H1 (cell line): ENCODE measurements around the gene CYSRT1. TPM values are rescaled to one million over a fixed set of nuclear protein-coding genes. Genes with fewer than 3 reads are reported as not detected.
A peak's percentile ranks its signal among the peaks of the same experiment; 100 is the strongest.

Source experiments
- CTCF ChIA-PET: fragments of 300-600 bp; sonication (Branson Sonifier 250); formaldehyde crosslinking; loops from one replicate; lab custom pipeline; 2021; ENCODE audit not compliant: partially characterized antibody; lab: Charles Lee
- POLR2A ChIA-PET: fragments of 300-600 bp; sonication (Branson Sonifier 250); formaldehyde crosslinking; loops from one replicate; lab custom pipeline; 2021; ENCODE audit warnings: inconsistent platforms; ENCODE audit not compliant: partially characterized antibody; lab: Charles Lee
- DNase-seq, 2 experiments: peaks; one replicate each; pipeline versions ENCODE4 v3.0.0 to v3.0.0-alpha.2; 2010 to 2022; ENCODE audit warnings: low spot score in 2 of 2, low read depth in 1 of 2, mixed read lengths in 1 of 2
- FAIRE-seq: peaks from 2 replicates; lab custom pipeline; 2011; peaks lifted over from hg19 to GRCh38; lab: Jason Lieb, UNC
- H2AFZ ChIP-seq: 2 replicates; pipeline ENCODE4 v1.8.1; 2012; ENCODE audit warnings: low read length, inconsistent platforms
- H2AK5ac ChIP-seq: 2 replicates; pipeline ENCODE4 v1.6.1; 2013; ENCODE audit warnings: low read depth, low read length
- H2BK120ac ChIP-seq: replicated peaks from 2 replicates; pipeline ENCODE3; 2013; ENCODE audit warnings: low read depth, low read length, inconsistent platforms
- H2BK12ac ChIP-seq: 2 replicates; pipeline ENCODE4 v1.6.1; 2013; ENCODE audit warnings: low read depth, low read length
- H2BK15ac ChIP-seq: 2 replicates; pipeline ENCODE4 v1.6.1; 2013; ENCODE audit warnings: low read length
- H2BK20ac ChIP-seq: 2 replicates; pipeline ENCODE4 v1.6.1; 2013; ENCODE audit warnings: low read length
- H2BK5ac ChIP-seq: 2 replicates; pipeline ENCODE4 v1.6.1; 2013; ENCODE audit warnings: low read depth, low read length
- H3K14ac ChIP-seq: 2 replicates; pipeline ENCODE4 v1.6.1; 2013; ENCODE audit warnings: inconsistent platforms; ENCODE audit not compliant: insufficient read length
- H3K18ac ChIP-seq: 2 replicates; pipeline ENCODE4 v1.6.1; 2013; ENCODE audit warnings: low read length; ENCODE audit errors: extremely low read depth
- H3K23ac ChIP-seq: 2 replicates; pipeline ENCODE4 v1.6.1; 2013; ENCODE audit warnings: inconsistent platforms; ENCODE audit not compliant: insufficient read length
- H3K23me2 ChIP-seq: 2 replicates; pipeline ENCODE4 v1.6.1; 2013; ENCODE audit warnings: low read depth, low read length
- H3K27ac ChIP-seq: 2 replicates; pipeline ENCODE4 v1.6.1; 2011; ENCODE audit warnings: low read depth, low read length, inconsistent platforms
- H3K27me3 ChIP-seq, 4 experiments: replicated peaks in 1 of 4; 1 replicate in 1 of 4; 2 replicates in 3 of 4; pipeline versions ENCODE4 v1.6.1 to v1.8.1; 2011 to 2013; ENCODE audit warnings: low read length in 3 of 4, mild to moderate bottlenecking in 3 of 4, inconsistent platforms in 2 of 4, mixed read lengths in 2 of 4, moderate library complexity in 1 of 4; ENCODE audit not compliant: control insufficient read depth in 3 of 4, insufficient read depth in 3 of 4; ENCODE audit errors: extremely low read depth in 1 of 4
- H3K36me3 ChIP-seq, 4 experiments: 2 replicates each; pipeline versions ENCODE4 v1.6.1 to v1.8.1; 2011 to 2013; ENCODE audit warnings: mild to moderate bottlenecking in 4 of 4, low read length in 3 of 4, moderate library complexity in 2 of 4, control low read depth in 1 of 4, inconsistent platforms in 1 of 4; ENCODE audit not compliant: insufficient read depth in 4 of 4, control insufficient read depth in 2 of 4
- H3K4ac ChIP-seq: replicated peaks from 2 replicates; pipeline ENCODE3; 2013; ENCODE audit warnings: low read length, low read depth, mixed read lengths, inconsistent platforms; ENCODE audit not compliant: insufficient read length
- H3K4me1 ChIP-seq, 4 experiments: replicated peaks in 1 of 4; 1 replicate in 1 of 4; 2 replicates in 3 of 4; pipeline versions ENCODE4 v1.6.1 to v1.8.1; 2011 to 2013; ENCODE audit warnings: low read length in 3 of 4, inconsistent platforms in 2 of 4, mixed read lengths in 1 of 4; ENCODE audit not compliant: insufficient read depth in 4 of 4, control insufficient read depth in 3 of 4
- H3K4me2 ChIP-seq, 2 experiments: 2 replicates each; pipeline versions ENCODE4 v1.6.1 to v1.8.1; 2011 to 2013; ENCODE audit warnings: low read depth in 2 of 2, low read length in 2 of 2, control low read depth in 1 of 2, inconsistent platforms in 1 of 2, mild to moderate bottlenecking in 1 of 2; ENCODE audit not compliant: insufficient read depth in 1 of 2
- H3K4me3 ChIP-seq, 4 experiments: fragments of 200-600, 300-600 bp in 1 of 4; sonication (generic), shearing (Covaris generic), sonication (Bioruptor Twin) in 1 of 4; 2 replicates each; pipeline versions ENCODE4 v1.5.1 to v1.8.1; 2011 to 2016; ENCODE audit warnings: low read length in 4 of 4, low read depth in 3 of 4, control low read depth in 2 of 4, inconsistent platforms in 2 of 4, mild to moderate bottlenecking in 2 of 4, mixed read lengths in 1 of 4, moderate library complexity in 1 of 4; ENCODE audit not compliant: insufficient read depth in 2 of 4; ENCODE audit errors: extremely low read depth in 1 of 4
- H3K56ac ChIP-seq: replicated peaks from 2 replicates; pipeline ENCODE3; 2013; ENCODE audit warnings: low read depth, mild to moderate bottlenecking, mixed read lengths, low read length, inconsistent platforms; ENCODE audit not compliant: insufficient read length
- H3K79me1 ChIP-seq: 2 replicates; pipeline ENCODE4 v1.6.1; 2013; ENCODE audit warnings: low read depth, low read length, control low read depth
- H3K79me2 ChIP-seq, 2 experiments: 2 replicates each; pipeline versions ENCODE4 v1.6.1 to v1.8.1; 2012 to 2013; ENCODE audit warnings: low read length in 2 of 2, mild to moderate bottlenecking in 2 of 2, inconsistent platforms in 1 of 2; ENCODE audit not compliant: insufficient read depth in 2 of 2, control insufficient read depth in 1 of 2
- H3K9ac ChIP-seq, 4 experiments: replicated peaks in 1 of 4; 1 replicate in 1 of 4; 2 replicates in 3 of 4; pipeline versions ENCODE4 v1.6.1 to v1.8.1; 2011 to 2013; ENCODE audit warnings: low read depth in 3 of 4, low read length in 3 of 4, control low read depth in 2 of 4, mild to moderate bottlenecking in 2 of 4, moderate library complexity in 2 of 4, inconsistent platforms in 1 of 4; ENCODE audit errors: extremely low read depth in 1 of 4
- H3K9me3 ChIP-seq, 2 experiments: 2 replicates each; pipeline versions ENCODE4 v1.6.1 to v1.8.1; 2012 to 2013; ENCODE audit warnings: mild to moderate bottlenecking in 2 of 2, moderate library complexity in 2 of 2, control low read depth in 1 of 2, inconsistent platforms in 1 of 2, low read depth in 1 of 2, low read length in 1 of 2, mixed read lengths in 1 of 2; ENCODE audit not compliant: insufficient read depth in 2 of 2
- H4K20me1 ChIP-seq, 2 experiments: replicated peaks in 1 of 2; 2 replicates each; pipeline versions ENCODE3 to v1.8.1; 2011 to 2013; ENCODE audit warnings: inconsistent platforms in 2 of 2, low read length in 2 of 2, mild to moderate bottlenecking in 1 of 2; ENCODE audit not compliant: insufficient read depth in 2 of 2, control insufficient read depth in 1 of 2
- H4K5ac ChIP-seq: 2 replicates; pipeline ENCODE4 v1.6.1; 2013; ENCODE audit warnings: low read length, low read depth, mixed read lengths, inconsistent platforms; ENCODE audit not compliant: insufficient read length
- H4K8ac ChIP-seq: 2 replicates; pipeline ENCODE4 v1.8.0; 2013; ENCODE audit warnings: mild to moderate bottlenecking, moderate library complexity, low read length, inconsistent platforms; ENCODE audit not compliant: insufficient read depth; ENCODE audit errors: extremely low read depth
- H4K91ac ChIP-seq: replicated peaks from 2 replicates; pipeline ENCODE3; 2013; ENCODE audit warnings: low read length, mixed read lengths, inconsistent platforms; ENCODE audit not compliant: insufficient read length
- EZH2 ChIP-seq: fragments of 200-600 bp; sonication (generic); IDR thresholded peaks from 2 replicates; pipeline ENCODE4 v1.7.1; 2012; ENCODE audit warnings: low read depth, mild to moderate bottlenecking, moderate library complexity, low read length, inconsistent platforms; ENCODE audit not compliant: severe bottlenecking
- FOSL1 ChIP-seq: IDR thresholded peaks from 2 replicates; pipeline ENCODE4 v1.6.1; 2011; ENCODE audit warnings: mild to moderate bottlenecking, low read depth, low read length, moderate library complexity; ENCODE audit not compliant: insufficient read depth
- GTF2F1 ChIP-seq: IDR thresholded peaks from 2 replicates; pipeline ENCODE4 v1.6.1; 2012; ENCODE audit warnings: low read depth, low read length, improper control_type of control experiment, borderline replicate concordance
- JUND ChIP-seq: IDR thresholded peaks from 2 replicates; pipeline ENCODE4 v1.6.1; 2011; ENCODE audit warnings: mild to moderate bottlenecking, improper control_type of control experiment, low read length
- KDM5A ChIP-seq: fragments of 200-600 bp; IDR thresholded peaks from 2 replicates; pipeline ENCODE4 v1.7.1; 2012; ENCODE audit warnings: mild to moderate bottlenecking, low read length, inconsistent platforms, mixed read lengths
- MAFK ChIP-seq: IDR thresholded peaks from 2 replicates; pipeline ENCODE4 v1.6.1; 2012; ENCODE audit warnings: low read depth, mild to moderate bottlenecking, improper control_type of control experiment, low read length
- POLR2A ChIP-seq, 2 experiments: IDR thresholded peaks; 1 replicate in 1 of 2; 2 replicates in 1 of 2; pipeline ENCODE4 v1.6.1; 2011; ENCODE audit warnings: low read depth in 2 of 2, low read length in 2 of 2, mild to moderate bottlenecking in 2 of 2; ENCODE audit errors: control extremely low read depth in 1 of 2
- RAD21 ChIP-seq, 2 experiments: IDR thresholded peaks in 1 of 2; conservative IDR thresholded peaks in 1 of 2; 2 replicates each; pipeline ENCODE4 v1.6.1; 2011; ENCODE audit warnings: low read depth in 2 of 2, low read length in 2 of 2, improper control_type of control experiment in 1 of 2, inconsistent platforms in 1 of 2, mild to moderate bottlenecking in 1 of 2, moderate library complexity in 1 of 2
- SIN3A ChIP-seq, 2 experiments: IDR thresholded peaks in 1 of 2; conservative IDR thresholded peaks in 1 of 2; 2 replicates each; pipeline ENCODE4 v1.6.1; 2011 to 2012; ENCODE audit warnings: low read length in 2 of 2, improper control_type of control experiment in 1 of 2, low read depth in 1 of 2, mild to moderate bottlenecking in 1 of 2
- TAF7 ChIP-seq: optimal IDR thresholded peaks from 2 replicates; pipeline ENCODE3; 2011; ENCODE audit warnings: low read depth, mild to moderate bottlenecking, inconsistent platforms, low read length, moderate library complexity, borderline replicate concordance
- ZNF274 ChIP-seq: IDR thresholded peaks from 2 replicates; pipeline ENCODE4 v1.7.0; 2012; ENCODE audit warnings: low read length, borderline replicate concordance; ENCODE audit errors: extremely low read depth
- WGBS, 2 experiments: shearing (Covaris generic) in 1 of 2; methylation state at CpG; one replicate each; pipeline versions ENCODE4 v1.1.6 to v1.1.7; 2013 to 2015; ENCODE audit warnings: low lambda C conversion rate in 2 of 2, mixed read lengths in 2 of 2, inconsistent platforms in 1 of 2, low coverage in 1 of 2, missing lambda C conversion rate in 1 of 2; ENCODE audit not compliant: insufficient replicate concordance in 2 of 2, insufficient coverage in 1 of 2, insufficient read length in 1 of 2; ENCODE audit errors: extremely low coverage in 1 of 2, missing lambda C conversion rate in 1 of 2; 5-methylcytosine and 5-hydroxymethylcytosine counted together
- polyA plus RNA-seq, 7 experiments: library from polyadenylated mRNA; depleted of rRNA in 3 of 7; stranded (reverse) in 5 of 7; unstranded in 2 of 7; fragments of >200 nt in 5 of 7; fragments of 200-250 nt in 2 of 7; gene quantifications; 1 replicate in 5 of 7; 2 replicates in 1 of 7; 4 replicates in 1 of 7; pipeline versions ENCODE4 v1.2.1 to v1.2.3, GENCODE V29; 2011 to 2013; ENCODE audit warnings: missing spikeins in 2 of 7, mixed read lengths in 2 of 7
- total RNA-seq: library from RNA; stranded (reverse); fragmentation: NEBNext Ultra II Directional; extraction: Animal tissue kit (Norgen Biotek cat#: 25700); gene quantifications from 2 replicates; pipeline ENCODE4 v1.2.1, GENCODE V29; 2021

Gene CYSRT1
- total and polyA plus RNA-seq, 2 of the 8 experiments (the other 6 are each of a cell fraction or from before 2014, with no cell fraction given), result 1.0 to 6.5 TPM

DNA sequence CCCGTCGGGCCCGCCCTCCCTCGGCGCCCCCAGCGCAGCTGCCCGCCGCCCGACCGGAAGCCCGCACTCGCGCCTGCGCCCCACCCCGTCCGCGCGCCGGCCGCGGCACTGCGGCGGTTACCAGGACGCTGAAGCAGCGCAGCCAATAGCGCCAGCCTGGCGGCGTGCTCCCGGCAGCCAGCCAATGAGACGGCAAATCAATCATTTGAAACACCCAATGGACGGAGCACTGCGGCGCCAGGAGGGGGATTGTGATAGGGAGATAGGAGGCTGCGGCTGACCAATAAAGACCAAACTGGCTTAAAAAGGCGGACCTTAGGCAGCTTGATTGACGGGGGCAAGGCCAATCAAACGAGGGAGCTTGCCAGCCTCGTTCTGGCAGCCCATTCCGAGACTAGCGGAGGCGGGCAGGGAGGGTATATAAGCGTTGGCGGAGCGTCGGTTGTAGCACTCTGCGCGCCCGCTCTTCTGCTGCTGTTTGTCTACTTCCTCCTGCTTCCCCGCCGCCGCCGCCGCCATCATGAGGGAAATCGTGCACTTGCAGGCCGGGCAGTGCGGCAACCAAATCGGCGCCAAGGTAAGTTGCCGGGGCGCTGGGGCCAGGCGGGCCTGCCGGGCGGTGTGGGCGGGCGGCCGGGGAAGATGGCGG is 16.0 kb downstream of the CYSRT1 start, which contains the start of gene TUBB4B:
TSS of gene TUBB4B (plus strand) at position 447 of the 649 bp plus-strand sequence. CDS start at position 521, 74 bp downstream.
- H3K79me1 ChIP-seq, result peaks cover 5% of the 10 kb centered on the region
- H3K36me3 ChIP-seq, result peaks cover 6 to 18% (median 15%) of the 10 kb centered on the region in 4 experiments; a peak in 7 of 8 replicates
- H4K20me1 ChIP-seq, result peaks cover 22 to 23% of the 10 kb centered on the region in 2 experiments
- H3K56ac ChIP-seq, result peak within 1 kb of the TSS; percentile 77
- peaks cover 5% of the 10 kb centered on the region; the same call in 1 of the 2 replicates for H3K23me2 ChIP-seq
- H2AK5ac ChIP-seq, result no peak within 1 kb of the TSS
- no peak within 1 kb of the TSS for H2BK120ac ChIP-seq
- H3K4ac ChIP-seq, result no peak within 1 kb of the TSS
- POLR2A ChIA-PET, result interaction anchor here (0.6 to 69.9 kb wide), 42 partner anchors 6 to 364 kb away, joined by 3 to 1462 read pairs (median 3); partner anchors contain the start of genes ABCA2, CYSRT1, ENTPD2 and GRIN1
- DNase-seq (peak; percentile 94 to 100), FAIRE-seq (peak; percentile 94)
- H3K23ac ChIP-seq, result no peak within 1 kb of the TSS
- peak within 1 kb of the TSS; percentile 95 for H3K18ac ChIP-seq
- peaks cover 0 to 27% (median 21%) of the 10 kb centered on the region in 4 experiments; a peak in 6 of 7 replicates for H3K4me1 ChIP-seq
- H3K4me3 ChIP-seq, result peak within 1 kb of the TSS; percentile 64 to 92 (median 76)
- H2BK5ac ChIP-seq, result peak within 1 kb of the TSS; percentile 95
- H3K79me2 ChIP-seq, result peaks cover 0 to 20% of the 10 kb centered on the region in 2 experiments; a peak in 2 of 4 replicates
- H4K91ac ChIP-seq, result peak within 1 kb of the TSS; percentile 91
- no peak within 1 kb of the TSS for H2BK12ac ChIP-seq
- no peak within 1 kb of the TSS for H2AFZ ChIP-seq
- H3K27me3 ChIP-seq, result no peaks in the 10 kb centered on the region
- CTCF ChIA-PET, result interaction anchor here (0.9 to 9.1 kb wide), 3 partner anchors 13 to 33 kb away, joined by 3 to 113 read pairs (median 8); partner anchors contain the start of genes CYSRT1, RNF208 and RNF224
- H3K9ac ChIP-seq, result peak within 1 kb of the TSS; percentile 29 to 95 (median 64)
- H3K27ac ChIP-seq, result peak within 1 kb of the TSS; percentile 67; the same call in 1 of the 2 replicates
- no peak within 1 kb of the TSS for H2BK20ac ChIP-seq
- peak within 1 kb of the TSS; percentile 91; the same call in 1 of the 2 replicates for H4K8ac ChIP-seq
- peak within 1 kb of the TSS; percentile 52 for H4K5ac ChIP-seq
- no peak within 1 kb of the TSS for H2BK15ac ChIP-seq
- H3K14ac ChIP-seq, result no peak within 1 kb of the TSS
- peak within 1 kb of the TSS; percentile 76 to 87 for H3K4me2 ChIP-seq
- 1% methylated on average over 56 of the region's 67 CpGs; no CpG with 5 or more reads in 1 of the 2 experiments for WGBS, 2 experiments
- no peaks in the 10 kb centered on the region for H3K9me3 ChIP-seq
- TF ChIP-seq GTF2F1 (peak; percentile 99), KDM5A (no peak), POLR2A (IDR thresholded peaks at IDR 0.05; ENCODE audit: control extremely low read depth in 1 of 2, low read depth in 2 of 2, low read length in 2 of 2) (peak in 1 of 2 experiments; percentile 99; a peak in 2 of 3 replicates), EZH2 (no peak), SIN3A (conservative IDR thresholded peaks at IDR 0.05 in 1 of 2, IDR thresholded peaks at IDR 0.05 in 1 of 2; ENCODE audit: low read depth in 1 of 2, low read length in 2 of 2) (peak in 1 of 2 experiments; percentile 9; a peak in 1 of 4 replicates), FOSL1 (peak; percentile 74; the same call in 1 of the 2 replicates), MAFK (no peak), ZNF274 (no peak), TAF7 (peak; percentile 96), RAD21 (IDR thresholded peaks at IDR 0.05 in 1 of 2, conservative IDR thresholded peaks at IDR 0.05 in 1 of 2; ENCODE audit: low read depth in 2 of 2, low read length in 2 of 2) (no peak), JUND (no peak)
